SH-SY5Y (cell line): Measurements from ENCODE around the gene HIBCH.

Experiments
- GATA2 ChIP-seq: IDR thresholded peaks from 2 replicates; pipeline ENCODE4 v1.6.1; 2011; ENCODE audit warnings: mild to moderate bottlenecking, low read depth, low read length
- GATA3 ChIP-seq: IDR thresholded peaks from 2 replicates; pipeline ENCODE4 v1.6.1; 2011; ENCODE audit warnings: low read depth, mild to moderate bottlenecking, low read length, moderate library complexity

DNA sequence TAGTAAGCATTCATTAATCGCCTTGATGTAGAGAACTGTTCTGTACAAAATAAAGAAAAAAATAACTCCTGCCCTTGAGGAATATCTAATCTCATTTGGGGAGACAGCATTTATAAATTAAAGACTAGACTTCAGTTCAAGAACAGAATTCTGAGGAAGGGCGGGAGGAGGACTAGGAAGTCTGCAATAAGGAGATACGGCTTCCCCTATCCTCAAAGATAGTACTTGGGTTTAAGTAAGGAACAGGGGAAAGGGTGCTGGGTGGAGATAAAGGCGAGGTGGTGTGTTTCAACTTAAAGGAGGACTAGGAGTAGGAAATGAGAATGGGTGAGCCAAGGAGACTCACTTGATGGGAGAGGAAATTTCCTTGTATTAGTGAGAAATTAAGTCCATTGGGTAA is 135.2 kb downstream of the HIBCH start:
- TF ChIP-seq GATA2, result no peak
- no peak for TF ChIP-seq GATA3
